IPS-NIHi7 (cell line): ENCODE measurements around the gene FARS2.
"Not testable (repeated sequence)": the region's sequence is repeated elsewhere in the genome, so short reads cannot be mapped to it uniquely, and the experiment has no call there.

Source experiments
- DNase-seq: peaks from one replicate; pipeline ENCODE4 v3.0.0; 2012; ENCODE audit warnings: mixed read lengths; ENCODE audit errors: extremely low spot score

Gene FARS2

DNA sequence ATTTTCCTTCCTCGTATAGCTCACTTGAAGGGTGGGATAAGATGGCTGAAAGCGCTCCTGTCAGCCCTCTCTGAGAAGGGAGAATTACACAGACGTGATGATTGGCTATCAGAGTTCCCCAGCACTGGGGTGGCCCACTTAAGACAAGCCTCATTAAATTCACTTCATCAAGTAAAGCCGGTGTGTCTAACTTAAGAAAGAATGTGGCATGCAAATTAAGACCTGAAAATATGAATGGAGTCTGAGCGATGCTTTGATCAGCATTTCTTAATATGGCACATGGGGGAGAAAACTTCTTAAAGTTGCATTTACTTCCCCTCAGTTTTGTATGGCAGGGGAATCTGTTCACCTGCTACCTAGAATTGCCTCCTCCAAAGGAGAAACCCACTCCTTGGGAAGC, 369.3 kb downstream of the FARS2 start:
- DNase-seq: no peak

DNA sequence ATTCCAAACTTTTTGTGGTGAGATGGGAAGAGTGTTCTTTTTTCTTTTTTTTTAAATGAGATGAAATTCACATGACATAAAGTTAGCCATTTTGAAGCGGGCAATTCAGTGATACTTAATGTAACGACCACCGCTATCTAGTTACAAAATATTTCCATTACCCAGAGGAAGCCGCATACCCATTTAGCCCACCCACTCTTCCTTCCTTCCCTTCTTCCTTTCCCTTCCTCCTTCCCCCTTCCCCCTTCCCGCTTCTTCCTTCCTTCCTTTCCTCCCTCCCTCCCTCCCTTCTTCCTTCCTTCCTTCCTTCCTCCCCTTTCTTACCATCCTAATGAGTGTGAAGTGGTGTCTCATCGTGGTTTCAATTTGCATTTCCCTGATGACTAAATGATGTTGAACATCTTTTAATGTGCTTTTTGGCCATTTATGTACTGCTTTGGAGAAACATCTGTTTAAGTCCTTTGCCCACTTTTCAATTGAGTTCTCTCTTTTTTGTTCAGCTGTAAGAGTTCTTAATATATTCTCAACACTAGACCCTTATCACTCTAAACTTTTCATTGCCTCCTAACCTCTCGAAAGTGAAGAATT, 371.1 kb downstream of the FARS2 start:
- DNase-seq: no peak

DNA sequence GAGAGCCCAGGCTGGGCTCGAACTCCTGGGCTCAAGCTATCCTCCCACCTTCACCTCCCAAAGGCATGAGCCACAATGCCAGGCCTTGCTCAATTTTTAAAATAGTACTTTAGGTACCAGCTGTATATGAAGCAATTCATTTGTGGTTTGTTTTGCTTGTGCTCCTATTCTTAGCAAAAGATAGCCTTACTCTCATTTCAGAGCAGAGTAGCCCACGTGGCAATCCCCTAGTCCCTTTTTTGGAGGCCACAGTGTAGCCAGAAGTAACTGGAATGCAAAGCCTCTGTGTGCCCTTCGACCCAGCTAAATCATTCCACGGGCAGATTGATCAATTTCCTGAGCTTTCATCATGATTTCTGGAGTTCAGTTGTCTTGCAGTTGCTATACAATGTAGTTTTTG, 373.2 kb downstream of the FARS2 start:
- DNase-seq: no peak

DNA sequence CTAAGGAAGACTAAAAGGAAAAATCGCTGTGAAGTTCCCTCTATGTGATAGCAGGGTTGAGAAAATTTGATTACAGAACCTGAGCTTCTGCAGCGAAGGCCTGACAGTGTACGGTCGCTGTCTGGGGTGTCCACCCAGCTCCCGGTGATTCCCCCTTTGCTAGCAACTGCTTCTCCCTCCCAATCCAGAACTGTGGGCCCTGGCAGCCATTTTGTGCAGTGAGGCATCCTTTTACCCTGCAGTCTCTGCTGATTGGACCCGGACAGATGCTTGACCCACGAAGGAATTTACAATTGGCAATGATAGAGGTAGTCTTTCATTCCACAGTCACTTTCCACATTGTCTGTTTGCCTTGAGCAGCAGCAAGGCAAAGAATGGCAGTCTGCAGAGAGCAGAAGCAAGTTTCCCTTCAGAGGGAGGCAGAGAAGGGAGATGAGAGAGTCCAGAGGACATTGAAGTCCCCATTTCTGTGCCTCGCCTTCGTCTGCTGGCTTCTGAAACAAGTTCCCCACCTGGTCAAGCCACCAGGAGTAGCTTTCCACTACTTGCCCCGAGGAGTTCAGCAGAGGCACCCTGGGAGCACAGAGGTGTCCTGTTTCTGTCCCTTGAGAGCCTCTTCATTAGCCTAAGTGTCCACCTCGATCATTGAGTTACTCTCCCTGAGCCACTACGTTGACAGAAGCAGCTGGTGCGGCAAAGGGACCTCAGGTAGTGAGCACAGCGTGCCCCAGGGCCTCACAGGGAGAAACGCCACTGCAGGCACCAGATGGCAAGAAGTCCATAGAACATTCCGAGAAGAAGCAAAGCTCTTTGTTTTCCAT, 375.1 kb downstream of the FARS2 start:
- DNase-seq: peak; percentile 21

DNA sequence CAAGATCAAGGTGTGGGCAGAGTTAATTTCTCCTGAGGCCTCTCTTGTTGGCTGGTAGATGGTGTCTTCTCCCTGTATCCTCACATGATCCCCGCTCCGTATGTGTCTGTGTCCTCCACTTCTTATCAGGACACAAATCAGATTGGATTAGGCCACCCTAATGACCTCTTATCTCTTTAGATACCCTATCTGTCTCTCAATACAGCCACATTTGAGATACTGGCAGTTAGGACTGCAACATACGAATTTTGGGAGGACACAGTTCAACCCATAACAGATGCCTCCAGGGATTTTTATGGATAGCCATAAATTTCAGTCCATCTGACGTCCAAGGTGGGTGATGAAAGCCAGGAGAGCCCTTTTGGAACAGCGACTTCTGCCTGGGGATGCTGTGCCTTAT, 376.4 kb downstream of the FARS2 start:
- no peak for DNase-seq

DNA sequence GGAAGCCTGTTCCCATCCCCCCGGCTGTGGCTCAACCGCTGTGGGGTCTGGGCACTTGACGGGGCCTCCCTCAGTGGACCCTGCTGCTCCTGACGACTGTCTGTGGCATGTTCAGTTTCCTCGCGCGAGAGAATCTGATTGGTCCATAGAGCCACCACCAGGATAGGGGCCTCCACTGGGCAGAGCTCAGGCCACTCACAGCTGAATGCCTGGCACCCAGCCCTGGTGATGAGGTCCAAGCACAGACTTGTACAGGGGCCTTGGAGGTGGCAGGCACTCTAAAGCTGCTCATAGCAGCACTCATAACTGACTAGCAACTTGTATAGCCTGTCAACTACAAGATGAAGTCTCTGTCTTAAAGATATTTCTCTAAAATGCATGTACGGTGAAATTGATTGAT, 377.4 kb downstream of the FARS2 start:
- no peak for DNase-seq

- DNase-seq: no peak
These were observed 377.9 kb downstream of the FARS2 start for GRCh38 chr6:5639193-5639592.

DNA sequence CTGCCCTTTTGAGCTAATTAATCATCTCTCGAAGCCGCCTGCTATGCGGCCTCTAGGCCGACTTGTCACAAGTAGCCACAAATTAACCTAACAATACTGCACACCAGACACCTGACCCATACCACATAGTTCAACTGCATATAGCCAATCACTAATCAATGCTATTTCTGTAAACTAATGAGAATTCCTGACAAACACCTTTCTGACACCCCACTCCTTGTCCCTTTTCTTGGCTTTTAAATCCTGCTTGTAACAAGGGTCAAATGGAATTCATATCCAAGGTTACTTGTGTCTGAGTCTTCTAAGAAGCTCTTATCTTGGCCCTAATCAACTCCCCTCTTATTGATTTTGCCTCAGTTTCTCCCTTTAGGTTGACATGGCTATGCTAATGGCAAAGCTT, 379.3 kb downstream of the FARS2 start:
- DNase-seq: no peak

DNA sequence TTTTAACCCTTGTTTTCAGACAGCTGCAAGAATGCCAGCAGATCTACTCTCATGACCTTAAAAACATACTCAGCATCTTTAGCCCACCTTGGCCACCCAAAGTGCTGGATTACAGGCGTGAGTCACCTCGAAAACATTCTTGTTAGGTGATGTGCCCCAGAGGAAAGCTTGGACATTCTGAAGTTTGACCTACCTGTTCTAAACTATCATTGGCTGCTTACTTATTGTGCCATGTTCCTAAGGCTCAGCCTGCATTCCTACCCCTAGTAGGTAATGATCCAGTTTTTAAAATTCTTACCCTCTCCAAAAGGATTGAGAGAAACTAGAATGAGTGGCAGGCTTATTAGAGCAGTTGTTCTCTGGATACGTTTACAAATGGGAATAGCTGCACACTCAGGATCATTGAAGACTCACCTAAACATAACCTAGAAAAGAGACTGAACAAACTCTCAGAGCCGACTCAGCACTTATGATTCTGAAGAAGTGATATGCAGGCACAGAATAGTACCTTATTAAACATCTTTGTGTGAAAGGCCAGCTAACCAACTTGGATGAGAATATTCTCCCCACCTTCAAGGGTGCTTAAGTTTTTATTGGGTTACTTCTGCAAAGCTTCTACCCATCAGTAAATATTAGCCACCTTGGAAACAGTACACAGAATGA, 383.3 kb downstream of the FARS2 start:
- no peak for DNase-seq

- DNase-seq: no peak
These were observed 384.3 kb downstream of the FARS2 start for GRCh38 chr6:5645328-5646290.

DNA sequence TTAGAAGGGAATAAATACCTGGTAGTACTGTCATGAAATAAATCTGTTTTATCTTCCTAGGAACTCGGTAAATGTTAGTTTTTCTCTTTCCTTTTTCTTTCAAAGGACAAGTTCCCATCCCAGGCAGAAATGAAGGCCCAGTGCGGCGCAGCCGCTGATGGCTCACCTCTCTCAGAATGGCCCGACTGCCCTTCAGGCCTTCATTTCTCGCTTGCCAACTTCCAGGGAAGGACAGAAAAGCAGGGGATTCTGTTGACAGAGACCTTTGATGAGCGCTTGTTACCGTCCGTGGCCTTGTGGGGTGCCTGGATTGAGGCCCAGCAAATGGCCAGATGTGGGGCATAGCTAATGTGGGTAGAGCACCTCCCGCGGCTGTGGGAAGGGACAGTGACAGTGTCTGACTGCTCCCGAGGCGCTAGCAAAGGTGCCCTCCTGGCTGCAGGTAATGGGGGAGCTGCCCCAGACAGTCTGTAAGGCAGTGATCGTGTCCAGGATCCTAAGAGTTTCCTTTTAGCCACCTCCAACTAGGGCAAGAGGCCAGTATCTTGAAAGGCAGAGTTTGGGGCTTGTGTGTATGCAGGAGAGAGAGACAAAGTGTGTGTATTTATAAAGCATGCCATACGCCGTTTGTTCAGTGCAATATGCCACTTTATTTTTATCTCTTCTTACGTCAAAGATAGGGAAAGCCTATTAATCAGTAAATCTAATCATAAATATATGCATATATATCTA, 391.3 kb downstream of the FARS2 start:
- DNase-seq: no peak

DNA sequence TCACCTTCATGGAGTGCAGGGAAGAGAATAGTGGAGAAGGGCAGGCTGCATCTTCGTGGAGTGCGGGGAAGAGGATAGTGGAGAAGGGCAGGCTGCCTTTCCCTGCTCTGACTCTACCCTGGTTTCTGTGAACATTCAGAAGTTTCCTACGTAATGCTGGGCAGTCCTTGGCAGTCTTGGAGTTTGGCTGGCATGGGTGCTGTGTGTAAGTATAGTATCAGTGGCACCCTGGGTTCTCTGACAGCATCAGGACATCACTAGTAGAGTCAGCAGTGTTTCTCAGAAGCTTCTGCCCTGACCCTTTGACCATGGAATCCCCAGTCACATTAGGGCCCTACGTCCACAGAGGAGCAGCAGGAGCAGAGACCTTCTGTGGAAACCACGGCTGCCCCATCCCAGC, 392.5 kb downstream of the FARS2 start:
- DNase-seq: no peak

DNA sequence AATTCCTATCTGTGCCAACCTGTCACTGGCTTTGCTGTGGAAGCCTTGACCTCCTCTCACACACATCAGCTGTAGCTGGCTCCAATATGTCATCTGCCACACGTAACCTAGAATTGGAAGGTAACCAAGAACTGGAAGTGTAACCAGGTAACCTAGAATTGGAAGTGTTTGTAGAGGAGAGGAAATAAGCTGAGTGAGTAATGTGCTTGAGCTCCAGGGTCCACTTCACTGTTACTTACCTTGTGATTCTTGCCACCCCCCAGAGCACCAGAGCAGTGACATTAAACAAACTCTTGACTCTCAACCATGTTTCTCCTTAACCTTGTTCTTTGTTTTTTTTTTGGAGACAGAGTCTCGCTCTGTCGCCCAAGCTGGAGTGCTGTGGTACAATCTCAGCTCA, 394.9 kb downstream of the FARS2 start:
- DNase-seq: no peak

DNA sequence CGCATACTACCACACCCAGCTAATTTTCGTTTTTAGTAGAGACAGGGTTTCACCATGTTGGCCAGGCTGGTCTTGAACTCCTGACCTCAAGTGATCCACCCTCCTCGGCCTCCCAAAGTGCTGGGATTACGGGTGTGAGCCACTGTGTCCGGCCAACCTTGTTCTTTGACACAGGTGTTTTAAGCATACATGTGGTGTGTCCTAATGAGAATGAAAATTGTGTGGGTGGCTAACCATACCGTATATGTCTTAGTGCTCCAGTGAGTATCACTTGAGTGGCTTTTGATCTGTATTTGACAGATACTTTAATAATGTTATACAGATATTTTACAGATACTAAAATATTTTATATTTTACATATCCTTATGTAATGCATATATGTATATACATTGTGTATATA, 395.4 kb downstream of the FARS2 start:
- not testable (repeated sequence) for DNase-seq

DNA sequence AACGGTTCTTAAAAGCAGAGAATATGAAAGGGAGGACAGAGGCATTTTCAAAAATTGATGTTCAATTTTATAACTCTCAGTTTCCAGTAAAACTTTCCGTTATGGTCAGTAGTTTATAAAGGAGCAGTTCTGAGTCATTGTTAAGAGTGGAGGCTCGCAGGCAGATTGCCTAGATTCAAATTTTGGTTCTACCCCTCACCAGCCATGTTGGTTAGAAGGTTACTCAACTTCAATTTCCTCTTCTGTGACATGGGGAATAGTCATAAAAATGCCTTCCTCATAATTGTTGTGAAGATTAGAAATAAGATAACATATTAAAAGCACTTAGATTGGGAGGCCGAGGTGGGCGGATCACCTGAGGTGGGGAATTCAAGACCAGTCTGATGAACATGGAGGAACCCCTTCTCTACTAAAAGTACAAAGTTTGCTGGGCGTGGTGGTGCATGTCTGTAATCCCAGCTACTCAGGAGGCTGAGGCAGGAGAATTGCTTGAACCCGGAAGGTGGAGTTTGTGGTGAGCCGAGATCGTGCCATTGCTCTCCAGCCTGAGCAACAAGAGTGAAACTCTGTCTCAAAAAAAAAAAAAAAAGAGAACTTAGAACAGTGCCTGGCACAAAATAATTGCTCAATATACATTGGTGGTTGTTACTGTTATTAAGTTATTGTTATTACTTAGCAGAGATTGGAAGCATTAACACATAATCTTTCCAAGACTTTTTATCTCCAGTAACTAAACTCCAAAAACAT, 396.5 kb downstream of the FARS2 start:
- no peak for DNase-seq

- no peak for DNase-seq
These were observed 398.2 kb downstream of the FARS2 start for GRCh38 chr6:5659467-5659866.

DNA sequence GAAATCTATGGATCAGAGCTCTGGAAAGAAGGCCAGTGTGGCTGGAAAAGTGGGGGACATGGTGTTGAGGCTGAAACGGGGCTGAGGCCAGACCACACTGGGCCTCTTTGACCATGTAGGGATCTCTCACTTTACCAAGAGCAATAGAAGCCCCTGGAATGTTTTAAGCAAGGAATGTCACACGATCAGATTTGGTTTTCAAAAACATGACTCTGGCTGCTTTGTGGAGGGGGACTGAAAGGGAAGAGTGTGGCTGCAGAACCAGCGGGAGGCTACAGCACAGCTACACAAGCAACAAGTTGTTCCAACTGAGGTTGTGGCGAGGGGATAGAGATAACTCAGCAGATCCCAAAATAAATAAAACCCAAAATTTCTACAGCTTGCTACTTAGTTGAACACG, 399.5 kb downstream of the FARS2 start:
- no peak for DNase-seq

DNA sequence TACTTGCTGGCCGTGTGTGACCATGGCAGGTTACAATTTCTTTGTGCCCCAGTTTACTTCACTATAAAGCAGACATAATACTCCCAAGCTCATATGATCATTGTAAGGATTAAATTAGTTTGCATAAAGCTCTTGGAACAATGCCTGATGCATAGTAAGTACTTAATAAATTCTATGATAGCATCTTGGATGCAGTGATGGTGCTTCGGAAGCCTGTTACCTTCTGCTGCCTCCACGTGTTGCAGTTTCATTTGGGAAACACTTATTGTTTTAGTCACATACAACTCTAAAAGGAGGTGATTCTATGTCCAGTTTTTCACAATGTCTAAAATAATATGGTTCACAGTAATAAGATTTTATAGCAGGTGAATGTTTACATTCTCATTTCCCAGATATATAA, 401.5 kb downstream of the FARS2 start:
- no peak for DNase-seq

GRCh38 chr6:5663259-5663658, 401.9 kb downstream of the FARS2 start:
- no peak for DNase-seq

DNA sequence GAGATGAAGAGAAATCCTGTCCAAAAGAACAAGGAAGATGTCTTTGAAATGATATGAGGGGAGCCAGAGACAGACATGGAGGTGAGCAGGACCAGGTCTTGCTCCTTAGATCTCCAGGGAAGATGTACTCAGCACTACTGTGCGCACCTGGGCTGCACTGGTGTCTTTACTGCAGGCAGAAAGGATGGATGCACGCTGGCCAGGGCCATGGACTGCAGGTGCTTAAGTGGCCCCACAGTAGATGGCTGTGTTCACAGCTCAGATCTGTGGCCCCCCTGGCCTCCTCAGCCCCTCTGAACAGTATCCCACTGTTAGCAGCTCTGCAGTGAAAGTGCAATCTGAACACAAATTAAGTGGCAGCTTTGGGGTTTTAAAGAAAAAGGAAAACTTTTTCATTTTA, 402.4 kb downstream of the FARS2 start:
- DNase-seq: no peak

- no peak for DNase-seq
These were observed 402.8 kb downstream of the FARS2 start for GRCh38 chr6:5664149-5664548.
